Testis (tissue), 3 donors: ENCODE measurements around the gene P2RX5. TPM values are rescaled to one million over a fixed set of nuclear protein-coding genes. Genes with fewer than 3 reads are reported as not detected.
A peak's percentile ranks its signal among the peaks of the same experiment; 100 is the strongest.

ENCODE experiments used
- DNase-seq: peaks from one replicate; pipeline ENCODE4 v3.0.0-alpha.2; 2019
- H3K27ac ChIP-seq, 2 donors: fragments of 200-600 bp; sonication (generic); one replicate each; pipeline ENCODE4 v1.5.1; 2019
- H3K27me3 ChIP-seq: fragments of 200-600 bp; sonication (generic); one replicate; pipeline ENCODE4 v1.5.1; 2019
- H3K36me3 ChIP-seq: fragments of 200-600 bp; sonication (generic); one replicate; pipeline ENCODE4 v1.5.1; 2017; ENCODE audit warnings: low read depth; ENCODE audit errors: missing control alignments
- H3K4me1 ChIP-seq: fragments of 200-600 bp; sonication (generic); one replicate; pipeline ENCODE4 v1.5.1; 2019
- H3K4me3 ChIP-seq, 2 donors: fragments of 200-600 bp; sonication (generic); one replicate each; pipeline ENCODE4 v1.5.1; 2017 to 2019
- H3K9me3 ChIP-seq: fragments of 200-600 bp; sonication (generic); one replicate; pipeline ENCODE4 v1.5.1; 2017
- POLR2A ChIP-seq: fragments of 450-650 bp; IDR thresholded peaks from one replicate; pipeline ENCODE4 v1.6.1; 2017; ENCODE audit warnings: antibody characterized with exemption, mild to moderate bottlenecking, moderate library complexity
- WGBS, 2 donors: methylation state at CpG; one replicate each; pipeline ENCODE4 v1.1.5; 2018; 5-methylcytosine and 5-hydroxymethylcytosine counted together
- intact Hi-C: fragments of 100-400 bp; cut with DNase I; formaldehyde crosslinking; loops from one replicate; pipeline ENCODE4 v1.15.1; 2023; ENCODE audit warnings: low total_unique reads
- polyA plus RNA-seq: library from polyadenylated mRNA; stranded (reverse); fragments of 350-450 nt; fragmentation: Illumina TruSeq; extraction: RNeasy Lipid Tissue Mini Kit (QIAGEN cat#74804); gene quantifications from one replicate; pipeline ENCODE4 v1.2.3, GENCODE V29; 2014; ENCODE audit warnings: low read depth, low replicate concordance; ENCODE audit not compliant: insufficient read depth
- total RNA-seq, 2 donors: library from RNA; depleted of rRNA; stranded (reverse); fragments of >200 nt; gene quantifications; one replicate each; pipeline ENCODE4 v1.2.3, GENCODE V29; 2016
- TF ChIP-seq, protein P1 (sequence below), 3 experiments: fragments of 450-650 bp in 2 of 3; fragments of 200-600 bp in 1 of 3; sonication (generic) in 1 of 3; IDR thresholded peaks; one replicate each; pipeline ENCODE4 v1.5.1; 2016 to 2019; ENCODE audit warnings: antibody characterized with exemption in 3 of 3, mild to moderate bottlenecking in 2 of 3, moderate library complexity in 1 of 3

P2RX5 gene
- total and polyA plus RNA-seq, 3 donors from 2014 or later = 2.0 to 3.7 (median 3.0) TPM

DNA sequence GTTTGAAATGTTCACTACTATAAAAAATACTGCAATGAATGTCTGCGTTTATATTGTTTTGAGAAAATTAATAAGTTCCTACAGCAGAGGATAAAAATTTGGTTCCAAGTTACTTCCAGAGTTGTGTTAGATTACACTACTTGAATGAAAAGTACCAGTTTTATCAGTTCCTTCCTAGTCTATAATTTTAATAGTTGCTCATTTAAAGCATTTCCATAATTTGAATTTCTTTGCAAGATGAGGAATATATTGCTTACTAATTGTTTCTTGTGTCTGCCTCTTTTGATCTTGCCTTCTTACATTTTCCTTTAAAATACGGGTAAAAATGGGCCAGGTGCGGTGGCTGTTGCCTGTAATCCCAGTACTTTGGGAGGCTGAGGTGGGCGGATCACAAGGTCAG, 23.4 kb downstream of the P2RX5 start:
- Histone ChIP-seq H3K27ac (no peak overlapping the region), H3K36me3 (no peaks in the 10 kb centered on the region), H3K4me3 (no peak overlapping the region), H3K4me1 (peaks cover 9% of the 10 kb centered on the region), H3K27me3 (no peaks in the 10 kb centered on the region), H3K9me3 (no peaks in the 10 kb centered on the region)
- DNase-seq = no peak
- 97 to 99% methylated on average over 4 of the region's 4 CpGs for WGBS, 2 donors
- intact Hi-C loops = no loop called here
- TF ChIP-seq POLR2A = no peak
- TF ChIP-seq, protein P1, sequence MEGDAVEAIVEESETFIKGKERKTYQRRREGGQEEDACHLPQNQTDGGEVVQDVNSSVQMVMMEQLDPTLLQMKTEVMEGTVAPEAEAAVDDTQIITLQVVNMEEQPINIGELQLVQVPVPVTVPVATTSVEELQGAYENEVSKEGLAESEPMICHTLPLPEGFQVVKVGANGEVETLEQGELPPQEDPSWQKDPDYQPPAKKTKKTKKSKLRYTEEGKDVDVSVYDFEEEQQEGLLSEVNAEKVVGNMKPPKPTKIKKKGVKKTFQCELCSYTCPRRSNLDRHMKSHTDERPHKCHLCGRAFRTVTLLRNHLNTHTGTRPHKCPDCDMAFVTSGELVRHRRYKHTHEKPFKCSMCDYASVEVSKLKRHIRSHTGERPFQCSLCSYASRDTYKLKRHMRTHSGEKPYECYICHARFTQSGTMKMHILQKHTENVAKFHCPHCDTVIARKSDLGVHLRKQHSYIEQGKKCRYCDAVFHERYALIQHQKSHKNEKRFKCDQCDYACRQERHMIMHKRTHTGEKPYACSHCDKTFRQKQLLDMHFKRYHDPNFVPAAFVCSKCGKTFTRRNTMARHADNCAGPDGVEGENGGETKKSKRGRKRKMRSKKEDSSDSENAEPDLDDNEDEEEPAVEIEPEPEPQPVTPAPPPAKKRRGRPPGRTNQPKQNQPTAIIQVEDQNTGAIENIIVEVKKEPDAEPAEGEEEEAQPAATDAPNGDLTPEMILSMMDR (IDR thresholded peaks at IDR 0.05) = no peak

DNA sequence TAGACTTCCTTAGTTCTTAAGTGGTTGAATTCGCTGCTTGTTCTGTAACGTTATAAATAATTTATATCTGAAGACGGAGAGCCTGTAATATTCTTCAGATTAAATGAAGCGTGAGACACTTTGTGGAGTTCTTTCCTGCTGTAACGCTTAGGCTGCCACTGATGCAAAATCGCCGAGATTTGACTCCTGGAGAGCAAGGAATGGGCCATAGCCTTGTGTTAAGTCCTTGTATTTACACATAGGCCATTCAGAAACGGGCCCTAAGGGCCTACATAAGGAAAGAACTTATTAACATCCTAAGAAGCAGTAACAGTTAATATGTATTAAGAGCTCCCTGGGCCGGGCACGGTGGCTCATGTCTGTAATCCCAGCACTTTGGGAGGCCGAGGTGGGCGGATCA, 26.4 kb downstream of the P2RX5 start:
- DNase-seq = no peak
- Histone ChIP-seq H3K36me3 (no peaks in the 10 kb centered on the region), H3K4me1 (peaks cover 20% of the 10 kb centered on the region), H3K9me3 (no peaks in the 10 kb centered on the region), H3K27ac (peak overlapping the region; percentile 66), H3K4me3 (peak overlapping the region; percentile 83 to 91), H3K27me3 (no peaks in the 10 kb centered on the region)
- intact Hi-C loops = no loop called here
- WGBS, 2 donors = 28 to 35% methylated on average over 12 of the region's 12 CpGs
- TF ChIP-seq, protein P1 (IDR thresholded peaks at IDR 0.05) = no peak
- no peak for TF ChIP-seq POLR2A

DNA sequence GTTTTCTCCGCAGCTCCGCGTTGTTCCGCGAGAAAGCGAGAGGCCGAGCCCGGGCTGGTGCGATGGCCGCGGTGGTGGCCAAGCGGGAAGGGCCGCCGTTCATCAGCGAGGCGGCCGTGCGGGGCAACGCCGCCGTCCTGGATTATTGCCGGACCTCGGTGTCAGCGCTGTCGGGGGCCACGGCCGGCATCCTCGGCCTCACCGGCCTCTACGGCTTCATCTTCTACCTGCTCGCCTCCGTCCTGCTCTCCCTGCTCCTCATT, 26.9 kb downstream of the P2RX5 start:
- peak overlapping the region; percentile 66 for H3K27ac ChIP-seq
- no peaks in the 10 kb centered on the region for H3K9me3 ChIP-seq
- intact Hi-C loops = no loop called here
- peak overlapping the region; percentile 83 to 91 for H3K4me3 ChIP-seq
- H3K4me1 ChIP-seq = peaks cover 20% of the 10 kb centered on the region
- H3K27me3 ChIP-seq = no peaks in the 10 kb centered on the region
- no peak for DNase-seq
- TF ChIP-seq POLR2A = no peak
- TF ChIP-seq, protein P1 (IDR thresholded peaks at IDR 0.05) = no peak
- H3K36me3 ChIP-seq = no peaks in the 10 kb centered on the region
- 0 to 1% methylated on average over 25 to 27 of the region's 32 CpGs for WGBS, 2 donors

DNA sequence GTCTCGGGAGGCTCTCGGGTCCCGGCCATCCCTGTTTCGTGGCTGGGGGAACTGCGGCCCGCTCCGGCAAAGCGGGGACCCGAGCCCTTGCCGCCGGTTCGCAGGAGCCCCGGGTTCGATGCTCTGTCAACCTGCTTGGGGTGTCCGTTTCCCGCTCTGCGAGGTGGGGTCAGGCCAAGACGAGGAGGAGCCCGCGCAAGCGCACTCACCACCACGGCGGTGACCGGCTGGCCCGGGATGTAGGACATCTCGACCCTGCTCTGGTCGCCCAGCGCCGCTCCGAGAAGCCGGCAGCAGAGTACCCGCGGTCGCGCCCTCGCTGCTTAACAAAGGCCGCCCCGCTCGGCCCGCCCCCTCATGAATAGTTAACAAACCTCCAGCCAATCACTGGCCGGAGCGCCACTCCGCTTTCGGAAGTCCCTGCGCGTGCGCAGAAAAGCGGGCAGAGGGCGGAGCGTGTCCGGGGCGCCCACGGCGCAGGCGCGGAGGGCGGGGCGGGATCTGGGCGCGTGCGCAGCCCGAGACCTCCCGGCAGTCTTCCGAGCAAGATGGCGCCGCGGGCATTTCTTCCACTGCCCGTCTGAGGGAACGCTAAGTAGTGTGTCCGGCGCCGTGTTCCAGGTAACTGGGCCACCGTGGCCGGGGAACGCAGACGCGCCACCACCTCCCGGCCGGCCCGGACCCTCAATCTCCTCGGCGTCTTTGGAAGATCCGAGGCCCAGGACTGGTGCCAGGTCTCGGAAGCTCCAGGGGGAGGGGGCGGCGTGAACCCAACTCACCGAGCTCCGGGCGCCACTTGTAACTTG, 27.5 kb downstream of the P2RX5 start, which contains the start of the genes EMC6 and TAX1BP3:
EMC6 (plus strand) TSS at position 534 of the 806 bp plus-strand sequence. CDS start 335 bp downstream, outside the sequence.
TAX1BP3 (minus strand) TSS at position 300 of the 806 bp plus-strand sequence; CDS start at position 248, 52 bp downstream.
- no peaks in the 10 kb centered on the region for H3K9me3 ChIP-seq
- WGBS, 2 donors = 0 to 2% methylated on average over 12 to 70 of the region's 89 CpGs
- H3K27ac ChIP-seq = peak within 1 kb of the TSS; percentile 66 to 94
- TF ChIP-seq, protein P1 (IDR thresholded peaks at IDR 0.05) = no peak
- peak; percentile 35 for TF ChIP-seq POLR2A
- no peaks in the 10 kb centered on the region for H3K36me3 ChIP-seq
- DNase-seq = peak; percentile 99
- no peaks in the 10 kb centered on the region for H3K27me3 ChIP-seq
- peaks cover 23% of the 10 kb centered on the region for H3K4me1 ChIP-seq
- intact Hi-C loops = no loop called here
- H3K4me3 ChIP-seq = peak within 1 kb of the TSS; percentile 83 to 91
